DND-41 (cell line): ENCODE data around the gene RARS2.

Experiments
- EZH2 ChIP-seq: IDR thresholded peaks from 3 replicates; pipeline ENCODE4 v1.6.1; 2012; ENCODE audit warnings: borderline replicate concordance, low read depth, mild to moderate bottlenecking, moderate library complexity, low read length, inconsistent platforms; ENCODE audit not compliant: severe bottlenecking
- TF ChIP-seq, protein P1 (sequence below): IDR thresholded peaks from 2 replicates; pipeline ENCODE4 v1.5.1; 2012; ENCODE audit warnings: borderline replicate concordance, low read length, moderate library complexity, mild to moderate bottlenecking; ENCODE audit not compliant: poor library complexity, severe bottlenecking; ENCODE audit errors: extremely low read depth

DNA sequence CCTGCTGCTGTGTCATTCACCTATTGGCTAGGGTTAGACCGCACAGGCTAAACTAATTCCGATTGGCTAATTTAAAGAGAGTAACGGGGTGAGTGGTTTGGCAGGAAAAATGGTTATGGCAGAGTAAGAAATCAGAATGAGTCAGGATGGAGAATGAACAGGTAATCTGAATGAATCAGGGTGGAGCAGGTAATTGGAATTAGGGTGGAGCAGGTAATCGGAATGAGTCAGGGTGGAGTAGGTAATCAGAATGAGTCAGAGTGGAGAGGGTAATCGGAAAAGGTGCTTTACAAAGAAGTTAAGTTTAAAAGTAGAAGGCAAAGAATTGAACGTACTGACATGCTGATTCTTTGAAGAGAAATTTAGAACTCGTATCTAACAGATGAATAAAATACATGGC lies 105.3 kb downstream of the RARS2 start:
- TF ChIP-seq, protein P1, sequence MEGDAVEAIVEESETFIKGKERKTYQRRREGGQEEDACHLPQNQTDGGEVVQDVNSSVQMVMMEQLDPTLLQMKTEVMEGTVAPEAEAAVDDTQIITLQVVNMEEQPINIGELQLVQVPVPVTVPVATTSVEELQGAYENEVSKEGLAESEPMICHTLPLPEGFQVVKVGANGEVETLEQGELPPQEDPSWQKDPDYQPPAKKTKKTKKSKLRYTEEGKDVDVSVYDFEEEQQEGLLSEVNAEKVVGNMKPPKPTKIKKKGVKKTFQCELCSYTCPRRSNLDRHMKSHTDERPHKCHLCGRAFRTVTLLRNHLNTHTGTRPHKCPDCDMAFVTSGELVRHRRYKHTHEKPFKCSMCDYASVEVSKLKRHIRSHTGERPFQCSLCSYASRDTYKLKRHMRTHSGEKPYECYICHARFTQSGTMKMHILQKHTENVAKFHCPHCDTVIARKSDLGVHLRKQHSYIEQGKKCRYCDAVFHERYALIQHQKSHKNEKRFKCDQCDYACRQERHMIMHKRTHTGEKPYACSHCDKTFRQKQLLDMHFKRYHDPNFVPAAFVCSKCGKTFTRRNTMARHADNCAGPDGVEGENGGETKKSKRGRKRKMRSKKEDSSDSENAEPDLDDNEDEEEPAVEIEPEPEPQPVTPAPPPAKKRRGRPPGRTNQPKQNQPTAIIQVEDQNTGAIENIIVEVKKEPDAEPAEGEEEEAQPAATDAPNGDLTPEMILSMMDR: no peak
- no peak for TF ChIP-seq EZH2
